Activated gamma-delta T cell (primary cell): Measurements from ENCODE around the gene CREB5.

Experiments
- DNase-seq: peaks from one replicate; lab custom pipeline; 2025; lab: John Stamatoyannopoulos, UW

Gene CREB5

GRCh38 chr7:28512668-28513440 lies 100.5 kb downstream of the CREB5 start:
- no peak for DNase-seq

GRCh38 chr7:28516390-28517172 lies 104.3 kb downstream of the CREB5 start:
- no peak for DNase-seq

- DNase-seq: no peak
These were observed 104.9 kb downstream of the CREB5 start for GRCh38 chr7:28517206-28517605.

GRCh38 chr7:28517606-28518005 lies 105.3 kb downstream of the CREB5 start:
- DNase-seq: no peak

- no peak for DNase-seq
These were observed 108.0 kb downstream of the CREB5 start for GRCh38 chr7:28520074-28521015.

GRCh38 chr7:28524978-28525377 lies 112.7 kb downstream of the CREB5 start:
- no peak for DNase-seq

- no peak for DNase-seq
These were observed 116.6 kb downstream of the CREB5 start for GRCh38 chr7:28528899-28529298.

GRCh38 chr7:28529755-28530154 lies 117.4 kb downstream of the CREB5 start:
- DNase-seq: no peak

GRCh38 chr7:28530175-28530802 lies 118.0 kb downstream of the CREB5 start:
- no peak for DNase-seq

- no peak for DNase-seq
These were observed 118.5 kb downstream of the CREB5 start for GRCh38 chr7:28530803-28531175.

- no peak for DNase-seq
These were observed 119.0 kb downstream of the CREB5 start for GRCh38 chr7:28531291-28531690.

- DNase-seq: no peak
These were observed 119.9 kb downstream of the CREB5 start for GRCh38 chr7:28532181-28532580.

- no peak for DNase-seq
These were observed 120.9 kb downstream of the CREB5 start for GRCh38 chr7:28533267-28533666.

- DNase-seq: no peak
These were observed 121.6 kb downstream of the CREB5 start for GRCh38 chr7:28533731-28534531.

GRCh38 chr7:28536259-28536658 lies 123.9 kb downstream of the CREB5 start:
- no peak for DNase-seq

- no peak for DNase-seq
These were observed 127.1 kb downstream of the CREB5 start for GRCh38 chr7:28539289-28539981.

GRCh38 chr7:28542410-28542809 lies 130.1 kb downstream of the CREB5 start:
- DNase-seq: no peak

- DNase-seq: no peak
These were observed 132.3 kb downstream of the CREB5 start for GRCh38 chr7:28544453-28545117.

- DNase-seq: no peak
These were observed 133.7 kb downstream of the CREB5 start for GRCh38 chr7:28546067-28546466.

GRCh38 chr7:28547115-28547514 lies 134.8 kb downstream of the CREB5 start:
- no peak for DNase-seq
